GM19324 (cell line): Measurements from ENCODE around the gene DNMT3A.

ENCODE experiments used
- ATAC-seq: cut with Tn5 transposase; IDR thresholded peaks from one replicate; pipeline ENCODE4 v1.9.1; 2021; ENCODE audit warnings: mild to moderate bottlenecking, moderate library complexity; ENCODE audit not compliant: unreplicated experiment, low FRiP score

The DNMT3A gene

DNA sequence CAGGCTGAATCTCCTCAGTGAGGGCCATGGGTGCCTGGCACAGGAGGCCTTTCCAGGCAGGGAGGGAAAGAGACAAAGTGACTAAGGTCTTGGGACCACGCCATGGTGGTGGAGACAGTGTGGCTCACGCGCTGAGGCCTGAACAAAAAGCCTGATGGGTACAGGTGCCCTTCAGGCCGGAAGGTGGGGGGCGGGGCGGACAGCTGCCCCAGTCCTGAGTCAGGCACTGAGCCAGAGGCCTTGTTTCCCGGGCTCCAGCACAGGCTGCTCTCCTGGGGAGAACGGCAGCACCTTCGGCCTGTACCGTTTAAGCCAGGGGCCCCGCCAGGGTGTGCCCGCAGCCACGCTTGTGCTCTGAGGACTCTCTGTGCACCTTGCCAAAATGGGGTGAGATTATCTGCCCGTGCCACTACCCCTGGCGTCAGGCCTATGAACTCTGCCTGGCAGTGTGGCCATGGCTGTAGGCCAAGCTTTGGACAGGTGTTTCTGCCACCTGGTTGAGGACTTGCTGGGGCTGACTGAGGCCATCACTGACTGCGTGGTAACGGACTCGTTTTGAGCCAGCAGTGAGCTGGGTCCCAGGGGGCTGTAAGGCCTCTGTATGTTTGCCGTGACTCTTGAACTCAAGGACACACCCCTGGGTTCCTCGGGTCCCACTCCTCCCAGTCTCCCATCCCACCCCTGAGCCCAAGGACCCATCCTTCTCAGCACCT lies 31.7 kb upstream of the DNMT3A start:
- ATAC-seq: no peak

DNA sequence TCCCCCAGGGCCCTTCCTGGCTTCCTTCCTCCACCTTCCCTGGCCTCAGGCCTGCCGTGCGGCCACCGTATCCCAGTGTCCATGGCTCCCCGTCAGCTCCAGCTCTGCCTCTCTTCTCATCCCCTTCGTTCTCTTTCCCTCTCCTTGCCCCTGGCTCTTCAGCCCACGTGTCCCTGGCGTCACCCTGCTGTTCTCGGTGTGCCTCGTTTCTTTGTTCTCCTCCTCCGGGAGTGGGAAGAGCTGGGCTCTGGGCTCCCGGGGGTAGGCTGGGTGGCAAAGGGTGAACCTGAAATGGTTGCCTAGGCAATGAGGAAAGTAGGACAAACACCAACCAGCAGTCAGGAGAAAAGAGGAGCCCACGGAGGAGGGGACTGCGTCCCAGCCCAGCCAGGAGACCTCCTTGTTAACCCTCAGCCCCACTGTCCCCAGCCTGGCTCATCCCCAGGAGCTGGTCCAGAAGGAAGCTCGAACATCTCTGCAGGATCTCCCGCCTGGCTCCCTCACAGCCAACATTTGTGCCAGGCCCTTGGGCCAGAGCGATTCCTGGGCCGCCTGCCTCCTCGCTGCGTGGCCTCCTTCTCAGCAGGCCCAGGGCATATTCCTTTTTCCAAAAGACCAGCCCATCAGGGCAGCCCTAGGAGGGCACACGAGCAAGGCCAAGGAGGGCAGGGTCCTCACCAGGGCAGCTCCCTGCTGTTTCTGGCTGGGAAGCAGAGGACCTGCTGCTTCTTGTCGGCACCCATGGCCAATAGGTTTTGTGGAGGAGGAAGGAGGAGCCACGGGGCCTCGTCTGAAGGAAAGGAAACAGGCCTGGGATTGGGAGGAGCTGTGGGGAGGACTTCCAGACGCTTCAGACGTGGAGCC lies 30.9 kb upstream of the DNMT3A start:
- no peak for ATAC-seq

DNA sequence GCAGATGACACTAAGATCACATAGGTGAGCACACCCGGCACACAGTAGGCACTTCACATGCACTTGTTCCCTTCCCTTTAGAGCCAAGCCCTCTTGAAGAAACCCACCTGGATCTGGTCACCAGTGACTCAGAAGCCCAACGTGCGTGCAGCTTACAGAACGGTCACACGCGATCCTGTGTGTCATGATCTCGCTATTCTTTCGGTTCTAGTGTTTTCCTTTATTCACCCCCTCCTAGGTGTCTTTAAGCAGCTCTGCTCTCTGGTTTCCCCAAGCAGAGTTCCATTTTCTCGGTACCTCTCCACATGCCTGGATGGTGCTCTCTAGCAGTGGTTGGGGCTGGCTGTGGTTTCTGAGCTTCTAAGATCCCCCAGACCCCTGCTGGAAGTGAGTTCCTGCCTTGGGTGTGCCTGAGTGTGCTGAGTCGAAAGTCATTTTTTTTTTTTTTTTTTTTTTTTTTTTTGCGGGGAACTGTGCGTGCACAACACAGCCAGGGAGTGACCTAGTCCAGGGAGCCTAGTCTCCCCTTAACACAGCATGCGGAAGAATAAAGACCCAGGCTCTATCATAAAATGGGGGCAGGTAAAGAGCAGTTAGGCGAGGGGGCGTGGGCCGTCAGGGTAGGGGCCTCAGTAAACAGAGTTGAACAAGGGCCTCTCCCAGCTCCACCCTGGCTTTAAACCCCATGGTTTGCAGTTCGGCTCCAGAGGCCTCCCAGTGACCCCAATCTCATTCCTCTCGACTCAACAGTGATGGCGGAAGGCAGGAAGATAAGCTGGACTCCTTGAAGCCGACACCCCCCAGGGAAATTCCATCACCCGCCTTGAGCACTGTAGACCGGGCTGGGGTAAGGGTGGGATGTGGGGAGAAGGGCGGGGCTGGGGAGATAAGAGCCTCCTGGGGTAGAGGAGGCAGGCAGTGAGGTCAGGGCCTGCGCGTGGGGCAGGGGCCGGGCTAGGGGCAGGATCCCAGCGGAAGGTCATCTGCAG lies 29.8 kb upstream of the DNMT3A start:
- ATAC-seq: no peak

DNA sequence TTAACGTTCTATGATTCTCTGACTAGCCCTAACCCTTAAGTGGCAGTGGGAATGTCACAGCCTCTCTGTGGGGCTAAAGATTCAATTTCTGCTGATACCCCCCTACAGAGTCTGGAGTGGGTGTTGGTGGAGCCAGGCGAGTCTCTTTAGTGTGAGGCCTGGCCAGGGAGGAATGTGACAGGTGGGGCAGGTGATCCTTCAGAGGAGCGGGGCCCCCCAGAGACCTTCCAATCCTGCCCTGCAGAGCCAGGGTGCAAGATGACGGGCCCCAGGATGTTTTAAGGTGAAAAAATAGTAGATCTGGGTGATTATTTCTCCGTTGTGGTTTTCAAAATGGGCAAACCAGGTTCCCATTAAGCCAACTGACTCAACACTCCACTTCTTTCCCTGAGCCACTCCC lies 28.2 kb upstream of the DNMT3A start:
- ATAC-seq: no peak

DNA sequence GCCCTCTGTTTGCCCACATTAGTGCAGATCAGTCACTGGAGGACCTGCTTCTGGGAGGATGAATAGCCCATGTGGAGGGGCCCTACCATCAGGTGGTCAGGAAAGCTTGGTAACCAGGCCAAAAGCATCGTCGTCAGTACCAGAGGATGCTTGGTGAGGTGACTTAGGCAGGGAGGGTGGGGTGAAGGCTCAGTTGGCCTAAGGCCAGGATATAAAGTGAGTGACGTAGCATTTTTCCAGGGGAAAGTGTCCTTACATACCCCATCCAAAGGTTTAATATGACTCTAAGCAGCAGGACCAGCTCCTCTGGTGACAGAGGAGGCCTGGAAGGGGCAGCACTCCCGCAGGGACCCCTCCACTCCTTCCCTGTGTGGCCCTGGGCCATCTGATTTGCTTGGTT lies 27.7 kb upstream of the DNMT3A start:
- no peak for ATAC-seq

DNA sequence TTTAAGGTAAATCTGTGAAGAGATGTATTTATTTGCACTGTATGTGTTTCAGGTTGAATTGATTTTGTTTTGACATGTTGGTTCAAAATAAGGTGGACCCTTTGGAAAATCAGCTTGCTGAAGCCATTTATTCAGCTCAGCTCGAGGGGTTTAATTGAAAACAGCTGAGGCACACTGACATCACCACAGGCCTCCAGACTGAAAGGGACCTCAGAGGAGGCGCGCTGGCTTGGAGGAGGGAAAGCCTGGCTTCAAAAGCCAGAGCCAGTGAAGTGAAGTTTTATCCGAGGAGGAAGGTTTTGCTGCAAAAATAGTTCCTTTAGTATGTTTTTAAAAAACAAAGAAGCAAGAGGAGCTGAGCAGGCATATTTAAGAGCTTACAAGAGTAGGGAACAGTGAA lies 26.9 kb upstream of the DNMT3A start:
- no peak for ATAC-seq

DNA sequence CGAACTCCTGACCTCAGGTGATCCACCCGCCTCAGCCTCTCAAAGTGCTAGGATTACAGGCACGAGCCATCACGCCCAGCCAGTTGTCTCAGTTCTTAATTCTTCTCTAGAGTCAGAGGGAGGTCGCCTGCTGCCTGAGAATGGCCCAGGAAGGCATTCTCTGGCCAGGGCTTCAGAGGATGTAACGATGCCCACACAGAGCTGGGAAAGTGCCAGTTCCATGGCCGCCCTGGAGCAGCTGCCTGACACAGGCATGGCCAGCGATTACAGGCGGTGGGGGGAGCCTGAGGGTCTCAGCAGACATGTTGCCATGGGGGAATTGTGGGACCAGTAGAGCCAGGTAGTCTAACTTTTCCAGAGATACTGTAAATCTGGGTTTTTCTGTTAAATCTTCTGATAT lies 25.6 kb upstream of the DNMT3A start:
- no peak for ATAC-seq

DNA sequence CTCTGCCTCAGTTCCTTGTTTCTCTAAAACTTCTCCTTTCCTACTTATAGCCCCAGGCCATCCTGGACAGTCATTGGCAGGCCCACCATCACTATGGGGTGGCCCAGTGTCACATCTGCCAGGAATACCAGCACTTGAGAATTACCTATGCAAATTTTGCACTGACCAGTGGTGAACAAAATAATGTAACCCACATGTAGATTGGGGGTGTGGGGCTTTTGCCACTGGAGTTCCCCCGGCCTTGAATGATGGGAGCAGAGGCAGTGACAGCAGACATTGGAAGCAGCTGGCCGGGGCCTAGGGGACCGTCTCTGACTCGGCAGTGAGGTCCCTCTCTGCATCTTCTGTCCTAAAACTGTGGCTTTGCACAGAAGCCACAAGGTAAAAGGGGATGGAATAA lies 24.9 kb upstream of the DNMT3A start:
- no peak for ATAC-seq

DNA sequence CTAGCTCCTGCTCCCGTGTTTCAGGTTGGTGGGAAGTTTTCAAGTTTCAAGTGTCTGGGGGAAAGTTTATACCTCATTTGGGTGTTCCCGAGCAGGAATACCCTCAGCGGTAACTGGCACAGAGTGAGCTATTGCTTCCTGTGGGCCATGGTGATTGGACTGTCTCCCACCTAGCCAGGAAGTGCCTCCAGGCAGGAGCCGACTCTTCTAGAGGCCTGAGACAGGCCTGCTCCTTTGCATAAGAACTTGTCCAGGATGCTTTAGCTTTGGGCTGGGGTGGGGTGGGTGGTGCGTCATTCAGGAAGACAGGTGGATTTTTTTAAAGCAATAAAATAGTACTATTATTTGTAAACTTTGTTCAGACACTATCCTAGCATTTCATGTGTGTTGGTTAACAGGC lies 23.5 kb upstream of the DNMT3A start:
- no peak for ATAC-seq

DNA sequence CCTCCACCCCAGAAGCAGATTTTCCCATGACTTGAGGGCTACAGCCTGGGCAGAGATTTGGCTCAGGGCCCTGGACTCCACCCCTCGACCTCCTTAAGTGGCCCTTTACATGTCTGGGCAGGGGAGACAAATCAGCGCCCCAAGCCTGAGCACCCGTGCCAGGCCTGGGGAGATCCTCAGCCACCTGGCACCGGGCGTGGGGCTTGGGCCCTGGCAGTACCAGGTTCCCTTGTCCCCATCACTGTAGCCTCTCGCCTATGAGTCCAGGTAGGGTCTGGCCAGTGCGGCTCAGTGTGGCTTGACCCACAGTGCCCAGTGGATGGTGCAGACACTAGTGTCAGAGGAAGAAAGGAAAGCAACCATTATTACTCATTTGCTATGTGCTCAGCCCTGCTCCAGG lies 22.0 kb upstream of the DNMT3A start:
- no peak for ATAC-seq

DNA sequence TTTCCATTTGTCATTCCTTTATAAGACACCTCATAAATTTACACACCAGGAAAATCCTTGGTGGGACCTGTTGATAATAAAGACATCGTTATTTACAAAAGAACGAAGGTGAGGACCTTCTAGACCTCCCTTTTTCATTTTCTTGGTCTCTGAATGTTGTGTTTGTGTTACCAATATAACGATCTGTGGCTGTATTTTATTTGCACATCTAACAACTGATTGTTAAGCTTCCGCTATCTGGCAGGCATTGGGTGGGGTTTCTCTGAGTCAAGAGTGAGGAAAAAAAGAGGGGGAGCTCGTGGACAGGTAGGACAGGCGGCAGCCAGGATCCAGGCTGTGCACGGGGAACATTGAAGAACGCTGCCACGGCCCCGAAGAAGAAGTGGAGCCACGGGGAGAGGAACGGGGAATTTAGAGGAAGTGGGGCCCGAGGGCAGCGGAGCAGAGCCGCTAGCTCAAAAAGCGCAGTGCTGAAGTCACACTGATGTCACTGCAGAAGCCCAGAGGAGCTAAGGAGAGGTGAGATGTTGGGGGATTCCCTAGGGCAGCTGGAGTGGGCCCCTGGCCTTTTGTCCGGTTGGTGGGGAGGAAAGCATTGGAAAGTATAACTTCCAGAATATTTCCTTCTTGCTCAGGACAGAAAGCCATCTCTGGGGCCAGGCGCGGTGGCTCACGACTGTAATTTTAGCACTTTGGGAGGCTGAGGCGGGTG lies 20.9 kb upstream of the DNMT3A start:
- peak; percentile 56 for ATAC-seq

DNA sequence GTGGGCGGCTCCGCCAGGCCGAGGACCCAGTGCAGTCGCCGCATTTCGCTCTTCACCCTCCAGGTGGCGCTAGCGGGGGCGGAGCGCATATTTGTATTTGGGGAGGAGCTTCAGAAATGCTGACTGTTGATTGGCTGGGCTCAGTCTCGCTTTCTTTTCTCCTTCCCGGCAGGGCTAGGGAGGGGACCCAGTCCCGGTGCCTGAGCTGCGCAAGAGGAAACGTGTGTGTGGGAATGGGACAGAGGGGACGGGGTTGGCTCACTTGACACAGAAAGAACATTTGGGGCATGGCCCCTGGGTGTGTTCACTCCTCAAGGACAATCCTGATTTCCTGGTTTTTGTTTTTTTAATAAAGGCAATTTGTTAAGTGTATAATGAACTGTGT lies 20.3 kb upstream of the DNMT3A start:
- peak; percentile 84 for ATAC-seq

DNA sequence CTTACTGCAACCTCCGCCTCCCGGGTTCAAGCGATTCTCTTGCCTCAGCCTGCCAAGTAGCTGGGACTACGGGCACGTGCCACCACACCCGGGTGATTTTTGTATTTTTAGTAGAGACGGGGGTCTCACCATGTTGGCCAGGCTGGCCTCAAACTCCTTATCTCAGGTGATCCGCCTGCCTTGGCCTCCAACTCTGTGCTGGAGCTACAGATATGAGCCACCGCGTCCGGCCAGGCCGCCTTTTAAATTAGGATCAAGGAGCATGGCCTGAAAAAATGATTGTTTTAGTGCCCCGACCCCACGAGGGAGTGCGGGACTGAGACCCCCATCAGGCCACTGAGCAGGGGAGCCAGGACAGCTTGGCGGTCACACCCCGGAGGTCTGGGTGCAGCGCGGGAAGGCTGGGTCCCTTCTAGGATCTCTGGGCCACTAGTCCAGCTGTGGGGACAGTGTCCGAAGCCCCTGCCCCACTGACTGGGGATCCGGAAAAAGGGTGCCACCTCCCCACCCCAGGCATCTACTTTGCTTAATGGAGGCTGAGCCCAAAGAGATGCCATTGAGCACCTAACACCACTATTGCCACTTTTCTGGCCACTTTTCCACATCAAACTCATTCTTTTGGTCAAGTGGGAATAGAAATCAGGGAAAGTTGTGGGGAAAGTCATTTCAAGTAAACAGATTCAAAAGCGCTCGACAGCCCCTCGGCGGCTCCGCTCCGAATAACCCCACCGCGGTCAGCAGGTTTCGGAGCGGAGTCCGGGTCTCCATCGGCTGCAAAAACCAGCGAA lies 19.7 kb upstream of the DNMT3A start:
- ATAC-seq: no peak

DNA sequence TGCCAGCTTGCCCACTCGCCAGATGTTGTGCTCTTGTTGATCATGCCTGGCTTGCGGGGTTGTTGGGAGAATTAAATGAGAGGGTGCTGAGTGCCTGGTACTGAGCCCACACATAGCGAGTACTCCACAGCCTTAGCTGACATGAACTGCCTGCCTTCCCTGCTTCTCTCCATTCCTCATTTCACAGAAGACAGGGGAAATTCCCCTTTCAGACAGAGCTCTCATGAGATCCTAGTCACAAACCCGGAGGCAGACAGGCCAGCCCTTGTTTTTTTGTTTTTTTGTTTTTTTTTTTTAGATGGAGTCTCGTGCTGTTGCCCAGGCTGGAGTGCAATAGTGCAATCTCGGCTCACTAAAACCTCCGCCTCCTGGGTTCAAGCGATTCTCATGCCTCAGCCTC lies 17.1 kb upstream of the DNMT3A start:
- no peak for ATAC-seq

DNA sequence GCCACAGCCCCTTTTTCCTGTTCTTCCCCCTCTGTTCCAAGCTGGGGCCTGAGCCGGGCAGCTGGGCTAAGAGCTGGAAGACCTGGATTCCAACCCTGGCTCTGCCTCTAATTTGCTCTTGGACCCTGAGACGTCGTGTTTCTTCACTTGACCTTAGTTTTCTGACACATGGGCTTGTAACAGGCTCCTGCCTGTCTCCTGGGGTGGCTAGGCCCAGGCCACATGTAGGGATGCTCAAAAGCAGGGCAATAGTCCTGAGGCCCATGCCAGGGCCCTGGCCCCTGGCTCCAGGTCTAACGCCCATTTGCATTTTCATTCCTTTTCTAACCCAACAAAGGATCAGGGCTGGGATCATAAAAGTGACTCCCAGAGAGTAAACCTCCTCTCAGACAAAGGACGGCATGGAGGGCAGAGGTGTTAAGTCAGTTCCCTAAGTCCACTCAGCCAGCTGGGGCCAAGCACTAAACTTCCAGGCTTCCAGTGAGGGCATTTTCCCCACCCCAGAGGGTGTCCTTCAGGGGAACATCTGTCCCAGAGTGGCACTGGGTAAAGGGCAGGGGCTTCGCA lies 16.6 kb upstream of the DNMT3A start:
- no peak for ATAC-seq

DNA sequence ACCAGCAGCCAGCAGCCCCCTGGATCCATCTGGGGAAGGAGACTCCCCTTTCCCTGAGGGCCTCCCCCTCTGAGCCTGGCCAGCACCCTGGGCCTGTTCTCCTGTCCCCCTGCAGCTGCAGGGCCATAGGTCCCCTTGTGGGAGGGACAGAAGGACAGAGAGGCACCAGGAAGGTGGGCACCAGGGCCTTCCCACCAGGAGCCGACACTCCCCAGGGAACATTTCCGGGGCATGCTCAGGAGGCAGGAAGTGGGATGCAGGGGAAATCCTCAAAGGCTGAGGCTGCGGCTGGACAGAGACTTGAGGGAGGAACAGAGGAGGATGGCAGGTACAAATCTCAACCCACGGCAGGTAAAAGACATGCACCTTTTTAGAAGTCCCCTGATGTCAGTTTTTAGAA lies 14.4 kb upstream of the DNMT3A start:
- no peak for ATAC-seq

DNA sequence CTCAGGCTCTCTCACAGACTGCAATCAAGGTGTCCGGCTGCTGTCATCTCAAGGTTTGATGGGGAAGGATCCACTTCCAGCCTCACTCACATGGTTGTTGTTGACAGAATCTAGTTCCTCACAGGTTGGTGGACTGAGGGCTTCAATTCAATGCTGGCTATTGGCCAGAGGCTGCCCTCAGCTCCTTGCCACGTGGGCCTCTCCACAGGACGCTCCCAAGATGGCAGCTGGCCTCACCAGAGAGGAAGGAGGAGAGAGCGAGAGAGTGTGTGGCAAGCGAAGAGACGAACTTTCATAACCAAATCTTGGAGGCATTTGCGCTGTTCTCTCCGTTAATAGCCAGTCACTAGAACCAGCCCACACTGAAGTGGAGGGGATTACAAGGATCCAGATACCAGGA lies 13.5 kb upstream of the DNMT3A start:
- ATAC-seq: no peak

DNA sequence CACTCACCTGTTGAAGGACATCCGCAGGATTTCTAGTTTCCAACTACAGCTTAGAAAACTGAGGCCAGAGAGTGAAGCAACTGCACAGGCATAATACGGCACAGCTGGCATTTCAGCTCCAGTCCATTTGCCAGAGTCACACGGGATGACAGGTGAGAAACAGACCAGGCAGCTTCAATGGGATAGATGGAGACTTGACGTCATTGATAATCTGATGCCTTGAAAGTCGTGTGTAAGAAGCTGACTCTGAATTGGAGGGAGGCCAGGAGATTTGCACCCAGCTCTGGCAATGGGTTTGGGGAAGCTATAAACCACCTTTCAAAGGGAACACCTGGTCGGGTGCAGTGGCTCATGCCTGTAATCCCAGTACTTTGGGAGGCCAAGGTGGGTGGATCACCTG lies 12.4 kb upstream of the DNMT3A start:
- ATAC-seq: no peak

DNA sequence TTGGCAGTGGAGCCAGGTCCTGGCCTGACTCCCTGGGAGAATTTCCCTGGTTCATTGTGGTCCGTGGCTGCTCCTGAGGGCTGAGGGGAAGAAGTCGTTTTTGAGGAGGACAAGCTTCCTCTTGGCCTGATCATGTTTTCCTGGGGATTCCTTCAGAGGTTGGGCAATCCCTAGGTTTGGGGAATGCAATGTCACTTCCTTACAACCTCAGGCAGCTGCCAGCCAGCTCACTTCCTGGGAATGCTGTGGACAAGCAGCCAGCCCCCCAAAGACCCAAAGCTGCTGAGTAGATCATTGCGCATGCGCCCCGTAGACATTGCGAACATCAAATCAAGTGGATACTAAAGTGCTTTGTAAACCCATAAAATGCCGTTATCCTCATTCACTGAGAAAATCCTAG lies 7.7 kb upstream of the DNMT3A start:
- ATAC-seq: no peak
